WTC11 (cell line): ENCODE data around the gene TXNRD2. TPM values are rescaled to one million over a fixed set of nuclear protein-coding genes. Genes with fewer than 3 reads are reported as not detected.

Source experiments
- ATAC-seq: fragments of 200-7000 bp; cut with Tn5 transposase; 2 replicates; pipeline ENCODE4 v1.10.0; 2021; ENCODE audit warnings: mild to moderate bottlenecking, moderate library complexity
- CTCF ChIA-PET: fragments of 300-600 bp; sonication (Branson Sonifier 250); formaldehyde crosslinking; loops from one replicate; lab custom pipeline; 2021; ENCODE audit warnings: antibody characterized with exemption; lab: Charles Lee
- POLR2A ChIA-PET: fragments of 350-600 bp; sonication (Branson Sonifier 250); formaldehyde crosslinking; loops from one replicate; lab custom pipeline; 2021; ENCODE audit warnings: antibody characterized with exemption; lab: Charles Lee
- DNase-seq: peaks from one replicate; pipeline ENCODE4 v3.0.0; 2021; ENCODE audit warnings: low spot score
- H3K27ac Mint-ChIP-seq: 2 replicates; pipeline ENCODE4 v1.8.0; 2021; ENCODE audit warnings: mixed read lengths
- H3K27me3 Mint-ChIP-seq: 2 replicates; pipeline ENCODE4 v1.8.0; 2021; ENCODE audit warnings: low read depth, mild to moderate bottlenecking, moderate library complexity, mixed read lengths
- H3K36me3 Mint-ChIP-seq: 2 replicates; pipeline ENCODE4 v1.8.0; 2021; ENCODE audit warnings: mixed read lengths
- H3K4me1 Mint-ChIP-seq: 2 replicates; pipeline ENCODE4 v1.8.0; 2022; ENCODE audit warnings: mixed read lengths
- H3K4me3 Mint-ChIP-seq: 2 replicates; pipeline ENCODE4 v1.8.0; 2021; ENCODE audit warnings: mild to moderate bottlenecking, moderate library complexity, mixed read lengths
- H3K9me3 Mint-ChIP-seq: 2 replicates; pipeline ENCODE4 v1.8.0; 2021; ENCODE audit warnings: mixed read lengths
- AR ChIP-seq: fragments of 250-450 bp; sonication (Bioruptor Pico); IDR thresholded peaks from 2 replicates; pipeline ENCODE4 v1.9.0; 2021; ENCODE audit warnings: mild to moderate bottlenecking
- ATF2 ChIP-seq: sonication (generic); formaldehyde crosslinking; IDR thresholded peaks from 2 replicates; pipeline ENCODE4 v1.8.1; 2022; ENCODE audit warnings: low read depth, missing genetic modification reagents, borderline replicate concordance
- CREB1 ChIP-seq: sonication (generic); formaldehyde crosslinking; IDR thresholded peaks from 2 replicates; pipeline ENCODE4 v1.8.0; 2023; ENCODE audit warnings: mild to moderate bottlenecking, missing genetic modification reagents
- E2F1 ChIP-seq: sonication (generic); formaldehyde crosslinking; IDR thresholded peaks from 2 replicates; pipeline ENCODE4 v1.8.0; 2022; ENCODE audit warnings: mild to moderate bottlenecking, missing genetic modification reagents
- E2F4 ChIP-seq: sonication (generic); formaldehyde crosslinking; IDR thresholded peaks from 2 replicates; pipeline ENCODE4 v1.8.1; 2022; ENCODE audit warnings: low read depth, mild to moderate bottlenecking, moderate library complexity, missing genetic modification reagents, borderline replicate concordance
- E2F5 ChIP-seq: sonication (generic); formaldehyde crosslinking; IDR thresholded peaks from 2 replicates; pipeline ENCODE4 v1.8.1; 2022; ENCODE audit warnings: mild to moderate bottlenecking, moderate library complexity, missing genetic modification reagents
- ELF4 ChIP-seq: sonication (generic); formaldehyde crosslinking; IDR thresholded peaks from 2 replicates; pipeline ENCODE4 v1.8.1; 2022; ENCODE audit warnings: low read depth, mild to moderate bottlenecking, moderate library complexity, missing genetic modification reagents
- FOXJ3 ChIP-seq: sonication (generic); formaldehyde crosslinking; IDR thresholded peaks from 2 replicates; pipeline ENCODE4 v1.9.0; 2021; ENCODE audit warnings: missing genetic modification reagents, mild to moderate bottlenecking, borderline replicate concordance
- FOXP1 ChIP-seq: sonication (generic); formaldehyde crosslinking; IDR thresholded peaks from 2 replicates; pipeline ENCODE4 v1.8.0; 2022; ENCODE audit warnings: missing genetic modification reagents, mild to moderate bottlenecking, moderate library complexity, borderline replicate concordance
- FOXP4 ChIP-seq: sonication (generic); formaldehyde crosslinking; IDR thresholded peaks from 2 replicates; pipeline ENCODE4 v1.8.0; 2022; ENCODE audit warnings: mild to moderate bottlenecking, missing genetic modification reagents
- HMGA2 ChIP-seq: fragments of 250-450 bp; sonication (Bioruptor Pico); IDR thresholded peaks from 2 replicates; pipeline ENCODE4 v1.4.0; 2021; ENCODE audit warnings: mild to moderate bottlenecking, moderate library complexity
- JUN ChIP-seq: sonication (generic); formaldehyde crosslinking; IDR thresholded peaks from 2 replicates; pipeline ENCODE4 v1.8.0; 2023; ENCODE audit warnings: mild to moderate bottlenecking, missing genetic modification reagents
- PREB ChIP-seq: sonication (generic); formaldehyde crosslinking; IDR thresholded peaks from 2 replicates; pipeline ENCODE4 v1.8.1; 2022; ENCODE audit warnings: mild to moderate bottlenecking, missing genetic modification reagents, moderate library complexity, borderline replicate concordance
- PRRX2 ChIP-seq: fragments of 250-450 bp; sonication (Bioruptor Pico); IDR thresholded peaks from 2 replicates; pipeline ENCODE4 v1.8.0; 2021; ENCODE audit warnings: mild to moderate bottlenecking
- SMAD4 ChIP-seq: sonication (generic); formaldehyde crosslinking; IDR thresholded peaks from 2 replicates; pipeline ENCODE4 v1.8.0; 2022; ENCODE audit warnings: mild to moderate bottlenecking, missing genetic modification reagents
- TEAD4 ChIP-seq: sonication (generic); formaldehyde crosslinking; IDR thresholded peaks from 2 replicates; pipeline ENCODE4 v1.8.0; 2022; ENCODE audit warnings: mild to moderate bottlenecking, missing genetic modification reagents
- TP53 ChIP-seq: sonication (generic); formaldehyde crosslinking; IDR thresholded peaks from 2 replicates; pipeline ENCODE4 v1.8.1; 2023; ENCODE audit warnings: mild to moderate bottlenecking, missing genetic modification reagents
- ZBTB21 ChIP-seq: sonication (generic); formaldehyde crosslinking; IDR thresholded peaks from 2 replicates; pipeline ENCODE4 v1.8.1; 2023; ENCODE audit warnings: mild to moderate bottlenecking, missing genetic modification reagents, borderline replicate concordance
- ZNF138 ChIP-seq: sonication (generic); formaldehyde crosslinking; conservative IDR thresholded peaks from 2 replicates; pipeline ENCODE4 v1.8.1; 2022; ENCODE audit warnings: mild to moderate bottlenecking, moderate library complexity, missing genetic modification reagents
- ZNF232 ChIP-seq: sonication (generic); formaldehyde crosslinking; IDR thresholded peaks from 2 replicates; pipeline ENCODE4 v1.8.0; 2022; ENCODE audit warnings: mild to moderate bottlenecking, missing genetic modification reagents
- ZNF396 ChIP-seq: fragments of 250-450 bp; sonication (Bioruptor Pico); IDR thresholded peaks from 2 replicates; pipeline ENCODE4 v1.8.0; 2021; ENCODE audit warnings: mild to moderate bottlenecking, moderate library complexity, borderline replicate concordance
- total RNA-seq: library from RNA; stranded (reverse); gene quantifications from 3 replicates; pipeline ENCODE4 v1.2.3, GENCODE V29; 2021

TXNRD2 gene
- total RNA-seq, 1 experiment from 2014 or later: 15.9 TPM

- ChIA-PET POLR2A (no interaction called here), CTCF (no interaction called here)
- Mint-ChIP-seq H3K27me3 (no peaks in the 10 kb centered on the region), H3K4me1 (no peaks in the 10 kb centered on the region), H3K9me3 (no peaks in the 10 kb centered on the region), H3K36me3 (no peaks in the 10 kb centered on the region), H3K4me3 (no peak overlapping the region), H3K27ac (no peak overlapping the region)
- no peak for ATAC-seq
- TF ChIP-seq ZNF396 (CRISPR knock-in tag) (no peak), HMGA2 (CRISPR knock-in tag) (no peak), ZNF138 (CRISPR knock-in tag) (no peak), ZNF232 (CRISPR knock-in tag) (no peak), PRRX2 (no peak), E2F1 (CRISPR knock-in tag) (no peak), TP53 (CRISPR knock-in tag) (no peak), E2F5 (no peak)
- no peak for DNase-seq
Observed at GRCh38 chr22:19837915-19838314, 103.7 kb downstream of the TXNRD2 start.

- Mint-ChIP-seq H3K36me3 (no peaks in the 10 kb centered on the region), H3K27me3 (no peaks in the 10 kb centered on the region), H3K27ac (no peak overlapping the region), H3K4me3 (no peak overlapping the region), H3K4me1 (no peaks in the 10 kb centered on the region), H3K9me3 (no peaks in the 10 kb centered on the region)
- ChIA-PET POLR2A (no interaction called here), CTCF (no interaction called here)
- DNase-seq: no peak
- TF ChIP-seq ZBTB21 (CRISPR knock-in tag) (no peak), ZNF232 (CRISPR knock-in tag) (no peak), TEAD4 (no peak), FOXJ3 (CRISPR knock-in tag) (no peak), PREB (no peak), AR (CRISPR knock-in tag) (no peak), FOXP4 (CRISPR knock-in tag) (no peak), FOXP1 (CRISPR knock-in tag) (no peak)
- ATAC-seq: no peak
Observed at GRCh38 chr22:19836512-19836911, 105.1 kb downstream of the TXNRD2 start.

GRCh38 chr22:19834599-19834998, 107.0 kb downstream of the TXNRD2 start:
- Mint-ChIP-seq H3K36me3 (no peaks in the 10 kb centered on the region), H3K4me1 (no peaks in the 10 kb centered on the region), H3K27me3 (no peaks in the 10 kb centered on the region), H3K9me3 (no peaks in the 10 kb centered on the region), H3K27ac (no peak overlapping the region), H3K4me3 (no peak overlapping the region)
- DNase-seq (no peak), ATAC-seq (no peak)
- CTCF ChIA-PET: interaction anchor here (1.1 kb wide), 1 partner anchor 104 kb away, joined by 3 read pairs; no protein-coding TSS in a partner anchor
- POLR2A ChIA-PET: no interaction called here
- TF ChIP-seq SMAD4 (no peak), CREB1 (CRISPR knock-in tag) (no peak), TEAD4 (no peak), JUN (CRISPR knock-in tag) (no peak), PREB (no peak), E2F4 (no peak), ELF4 (no peak), ATF2 (CRISPR knock-in tag) (no peak)
